SIG-M5 (cell line): ENCODE results near the gene MIB1.

Source experiments
- DNase-seq: peaks from one replicate; lab custom pipeline; 2025; lab: John Stamatoyannopoulos, UW

MIB1 gene

DNA sequence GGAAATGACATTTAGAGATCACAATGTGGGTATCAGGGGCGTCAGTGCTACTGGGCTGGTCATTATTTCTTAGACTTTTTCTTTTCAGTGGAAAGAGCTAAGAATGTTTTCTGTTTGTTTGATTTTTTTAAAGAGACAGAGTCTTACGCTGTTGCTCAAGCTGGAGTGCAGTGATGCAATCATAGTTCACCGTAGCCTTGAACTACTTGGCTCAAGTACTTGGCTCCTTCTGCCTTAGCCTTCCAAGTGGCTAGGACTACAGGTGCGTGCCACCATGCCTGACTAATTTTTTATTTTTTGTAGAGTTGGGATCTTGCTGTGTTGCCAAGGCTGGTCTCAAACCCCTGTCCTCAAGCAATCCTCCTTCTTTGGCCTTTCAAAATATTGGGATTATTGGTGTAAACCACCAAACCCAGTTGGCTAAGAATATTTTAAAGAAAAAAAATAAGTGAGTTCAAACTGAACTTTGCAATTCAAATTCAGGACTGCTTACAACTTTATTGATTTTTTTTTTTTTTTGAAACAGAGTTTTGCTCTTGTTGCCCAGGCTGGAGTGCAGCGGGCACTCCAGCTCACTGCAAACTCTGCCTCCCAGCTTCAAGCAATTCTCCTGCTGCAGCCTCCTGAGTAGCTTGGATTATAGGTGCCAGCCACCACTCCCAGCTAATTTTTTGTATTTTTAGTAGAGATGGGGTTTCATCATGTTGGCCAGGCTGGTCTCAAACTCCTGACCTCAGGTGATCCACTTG lies 154.2 kb downstream of the MIB1 start:
- no peak for DNase-seq

DNA sequence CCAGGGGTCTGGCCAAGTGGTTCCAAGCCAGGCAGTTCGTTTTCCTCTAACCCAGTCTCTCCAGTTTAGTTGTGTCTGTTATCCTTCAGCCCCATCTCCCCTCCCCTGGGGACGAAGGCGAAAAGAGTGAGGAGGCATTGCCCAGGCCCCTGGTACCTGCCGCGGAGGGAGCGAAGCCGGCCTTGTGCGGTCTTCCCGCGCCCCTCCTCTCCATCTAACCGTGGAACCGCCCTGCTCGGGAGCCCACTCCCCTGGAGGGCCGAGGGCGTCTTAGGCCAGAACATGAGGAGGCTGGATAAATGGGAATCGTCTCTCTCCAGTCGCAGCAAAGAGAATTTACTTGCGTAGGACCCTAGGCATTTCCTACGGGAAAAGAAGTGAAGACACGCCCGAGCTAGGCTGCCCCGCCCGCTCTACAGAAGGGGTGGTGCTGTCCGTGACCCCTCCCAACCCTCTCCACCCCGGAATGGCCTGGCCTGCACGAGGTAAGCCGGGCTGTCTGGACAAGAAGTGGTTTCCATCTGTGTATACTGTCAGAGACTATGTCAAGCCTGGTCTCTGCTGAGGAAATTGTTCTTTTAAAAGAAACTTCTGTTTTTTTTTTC lies 156.2 kb downstream of the MIB1 start:
- DNase-seq: no peak

DNA sequence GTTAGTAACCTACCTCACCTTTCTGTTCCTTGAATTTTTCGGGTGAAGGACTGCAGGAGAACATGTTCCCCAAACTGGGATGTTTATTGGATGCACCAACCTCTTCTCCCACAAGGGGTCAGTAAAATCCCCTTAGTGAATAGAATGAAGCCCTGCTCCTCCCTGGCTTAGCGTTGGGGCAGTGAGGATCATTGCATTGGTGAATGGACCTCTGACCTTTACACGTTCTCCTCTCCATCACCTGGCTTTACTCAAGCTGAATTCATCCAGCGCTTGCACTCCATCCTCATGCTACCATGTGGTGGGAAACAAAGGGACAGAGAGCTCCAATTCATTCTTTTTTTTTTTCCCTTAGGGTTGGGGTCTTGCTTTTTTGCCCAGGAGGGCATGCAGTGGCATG lies 157.2 kb downstream of the MIB1 start:
- no peak for DNase-seq

DNA sequence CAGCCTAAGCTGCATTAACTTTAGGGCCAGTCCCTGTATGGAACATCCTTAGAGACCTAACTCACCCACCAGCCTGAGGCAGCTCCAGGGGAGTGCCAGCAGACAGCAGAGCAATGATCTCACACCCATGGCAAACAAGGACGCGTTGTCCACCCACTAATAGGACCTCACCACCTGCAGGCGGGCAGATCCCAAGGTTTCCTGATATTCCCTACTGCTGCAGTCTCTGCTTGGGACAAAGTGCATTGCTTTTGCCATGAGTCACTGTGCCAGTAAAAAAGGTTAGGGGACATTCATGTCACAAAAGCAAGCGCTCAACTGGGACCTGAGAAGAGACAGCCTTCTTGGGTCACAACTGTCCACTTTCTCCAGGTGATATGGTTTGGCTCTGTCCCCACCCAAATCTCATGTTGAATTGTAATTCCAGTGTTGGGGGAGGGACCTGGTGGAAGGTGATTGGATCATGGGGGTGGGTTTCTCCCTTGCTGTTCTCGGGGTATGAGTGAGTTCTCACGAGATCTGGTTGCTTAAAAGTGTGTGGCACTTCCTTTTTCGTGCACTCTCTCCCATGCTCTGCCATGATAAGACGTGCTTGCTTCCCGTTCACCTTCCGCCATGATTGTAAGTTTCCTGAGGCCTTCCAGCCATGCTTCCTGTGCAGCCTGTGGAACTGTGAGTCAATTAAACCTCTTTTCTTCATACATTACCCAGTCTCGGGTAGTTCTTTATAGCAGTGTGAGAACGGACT lies 160.2 kb downstream of the MIB1 start:
- no peak for DNase-seq

DNA sequence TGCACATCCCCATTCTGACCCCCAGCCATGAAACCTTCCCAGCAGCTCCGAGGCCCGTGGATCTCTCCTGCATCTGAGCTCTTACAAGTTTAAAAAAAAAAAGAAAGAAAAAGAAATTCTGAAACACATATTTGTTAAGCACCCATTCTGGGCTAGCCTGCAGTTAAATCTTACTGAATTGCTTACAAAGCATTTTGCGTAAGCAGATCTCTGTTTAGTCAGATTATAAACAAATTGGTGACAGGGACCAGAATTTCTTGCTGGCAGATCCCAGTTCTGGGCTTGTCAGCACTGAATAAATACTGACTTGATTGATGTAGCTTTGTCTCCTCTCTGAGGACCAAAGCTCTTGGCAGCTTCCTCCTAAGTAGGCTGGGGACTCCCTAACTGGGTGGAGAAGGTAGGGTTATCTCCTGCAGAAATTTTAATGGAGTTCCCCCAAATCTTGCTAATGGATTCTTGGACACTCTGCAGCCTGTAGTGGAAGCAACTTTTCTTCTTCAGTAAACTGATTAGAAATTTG lies 160.9 kb downstream of the MIB1 start:
- DNase-seq: no peak

DNA sequence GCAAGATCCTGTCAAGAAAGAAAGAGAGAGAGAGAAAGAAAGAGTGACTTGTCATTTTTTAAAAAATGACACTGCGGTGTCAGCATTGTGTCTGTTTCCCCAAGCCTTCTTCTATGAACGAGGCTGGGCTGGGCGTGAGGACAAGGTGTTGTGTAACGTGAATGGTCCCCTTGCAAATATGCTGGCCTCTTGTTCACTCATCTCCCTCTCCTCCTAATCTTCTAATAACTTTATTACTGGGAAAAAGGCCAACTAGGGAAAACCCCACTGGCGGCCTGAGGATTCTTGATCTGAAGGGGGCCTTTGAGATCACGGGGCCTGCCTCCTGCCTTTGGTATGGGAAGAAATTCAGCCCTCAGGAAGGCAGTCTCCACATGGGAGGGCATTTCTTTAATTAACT lies 163.1 kb downstream of the MIB1 start:
- no peak for DNase-seq

DNA sequence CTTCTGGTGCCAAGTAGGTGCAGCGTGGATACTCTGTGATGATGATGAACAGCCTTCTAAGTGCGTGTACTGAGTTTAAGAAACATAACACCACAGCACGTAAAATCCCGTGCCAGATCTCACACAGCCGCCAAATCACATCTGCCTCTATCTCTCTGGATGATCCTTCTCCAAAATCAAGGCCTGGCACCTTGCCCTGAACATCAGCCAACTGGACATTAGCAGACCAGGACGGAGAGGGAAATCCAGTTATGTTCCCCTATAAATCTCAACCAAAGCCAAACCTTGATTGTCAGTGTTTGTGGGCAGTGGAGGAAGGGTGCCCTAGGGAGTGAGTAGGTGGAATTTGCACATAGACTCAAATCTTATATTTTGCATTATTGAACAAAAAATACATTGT lies 164.3 kb downstream of the MIB1 start:
- DNase-seq: no peak

DNA sequence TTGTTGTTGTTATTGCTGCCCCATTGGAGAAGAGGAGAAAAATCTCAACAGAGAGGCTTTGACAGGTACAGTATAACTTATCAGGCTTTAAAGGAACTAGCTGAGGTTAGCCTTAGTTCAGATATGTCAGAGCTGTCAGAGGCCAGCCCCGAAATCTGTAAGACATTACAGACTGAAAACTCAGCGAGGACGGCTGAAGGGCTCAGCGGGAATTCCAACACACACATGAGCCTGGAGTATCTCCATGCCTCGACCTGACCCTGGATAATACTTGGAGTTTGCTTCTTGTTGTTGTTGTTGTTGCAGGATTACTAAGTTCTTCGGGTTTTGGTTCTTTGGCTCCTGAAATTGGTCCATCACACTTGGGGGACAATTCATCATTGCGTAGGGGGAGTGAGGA lies 166.9 kb downstream of the MIB1 start:
- DNase-seq: no peak

DNA sequence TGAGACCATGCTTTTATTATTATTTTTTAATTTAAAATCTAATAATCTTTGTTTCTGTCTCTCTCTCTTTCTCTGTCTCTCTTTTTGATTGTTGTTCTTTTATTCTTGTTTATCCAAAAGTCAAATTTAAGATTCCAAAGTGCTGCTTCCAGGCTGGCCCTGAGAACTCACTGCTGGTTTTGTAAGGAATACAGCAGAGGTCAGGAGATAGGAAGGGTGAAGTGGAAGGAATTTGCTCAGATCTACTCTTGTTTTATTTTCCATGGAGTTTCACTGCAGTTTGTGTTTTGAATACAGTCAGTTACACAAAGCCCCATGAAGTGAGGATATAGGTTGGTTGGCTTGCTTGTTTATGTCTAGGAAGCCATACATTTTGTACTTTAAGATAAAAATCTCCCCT lies 168.1 kb downstream of the MIB1 start:
- DNase-seq: no peak

DNA sequence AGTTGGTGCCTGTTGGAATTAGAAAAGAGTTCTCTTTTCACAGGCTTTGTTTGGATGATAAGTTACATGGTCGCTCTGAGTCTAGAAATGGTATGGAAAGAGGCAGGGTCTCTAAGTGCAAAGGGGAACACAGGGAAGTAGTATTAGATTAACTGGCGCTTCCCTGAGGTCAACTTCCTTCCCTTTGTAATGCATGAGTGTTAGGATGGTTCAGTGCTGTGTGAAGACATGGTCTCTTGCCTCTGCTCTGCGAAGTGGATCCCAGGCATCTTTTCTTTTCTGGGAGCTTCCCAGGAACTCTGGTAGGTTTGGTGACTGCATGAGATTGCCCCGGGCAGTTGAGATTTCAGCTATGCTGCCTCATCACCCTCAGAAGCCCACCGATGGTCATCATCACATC lies 170.3 kb downstream of the MIB1 start:
- no peak for DNase-seq

DNA sequence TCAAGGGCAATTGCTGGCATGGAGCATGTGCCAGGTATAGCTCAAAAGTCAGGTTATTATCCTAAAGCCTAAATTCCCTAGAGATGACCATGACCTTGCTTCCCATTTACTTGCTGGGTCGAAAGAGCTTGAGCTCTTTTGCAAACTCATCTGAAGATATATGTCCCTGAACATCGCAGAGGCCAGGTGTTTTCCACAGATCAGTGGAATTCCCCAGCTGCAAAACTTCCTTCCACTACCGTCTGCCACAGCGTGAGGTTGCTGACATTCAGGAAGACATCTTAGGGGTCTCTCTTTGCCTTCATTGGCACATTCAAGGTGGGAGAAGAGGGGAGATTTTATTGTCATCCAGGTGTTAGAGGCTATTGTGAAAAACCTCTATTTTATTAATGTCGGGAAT lies 171.0 kb downstream of the MIB1 start:
- DNase-seq: no peak

DNA sequence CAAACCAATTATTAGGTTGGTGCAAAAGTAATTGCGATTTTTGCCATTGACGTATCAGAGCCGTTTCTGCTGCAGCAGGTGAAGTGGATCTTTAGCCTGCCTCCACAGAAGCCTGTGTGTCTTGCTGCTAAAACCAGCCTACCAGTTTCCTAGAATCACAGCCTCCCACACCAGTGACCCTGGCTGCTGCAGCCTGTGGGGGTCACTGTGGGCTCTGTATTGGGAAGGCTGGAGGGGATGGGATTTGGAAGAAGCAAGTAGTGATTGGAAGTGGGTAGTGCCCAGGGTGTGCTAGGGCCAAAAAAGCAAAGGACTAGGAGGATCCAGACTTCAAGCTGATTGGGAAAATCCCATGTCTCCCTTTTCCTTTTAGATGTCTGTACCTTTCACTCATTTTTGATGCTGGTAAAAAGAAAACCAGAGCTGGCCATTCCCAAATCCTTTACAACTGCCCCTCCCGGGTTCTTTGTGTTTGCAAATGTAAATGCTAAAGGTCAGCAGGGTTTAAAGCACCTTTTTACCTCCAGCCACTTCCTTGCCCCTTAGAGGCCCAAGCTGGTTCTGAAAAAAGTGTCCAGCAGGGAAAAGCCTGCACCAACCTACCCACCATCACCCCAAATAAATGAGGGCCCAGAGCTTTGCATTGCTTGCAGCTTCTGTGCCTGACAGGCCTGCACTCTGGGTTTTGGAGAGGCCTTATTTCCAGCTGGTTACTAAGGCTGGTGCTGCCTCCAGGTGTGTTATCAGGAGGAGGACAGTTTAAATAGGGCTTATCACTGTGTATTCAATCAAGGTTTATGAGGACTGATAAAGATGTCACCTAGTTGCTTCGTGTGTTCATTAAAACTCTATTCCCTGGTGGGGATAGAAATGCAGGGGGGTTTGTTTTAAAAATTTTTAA lies 172.0 kb downstream of the MIB1 start:
- no peak for DNase-seq

DNA sequence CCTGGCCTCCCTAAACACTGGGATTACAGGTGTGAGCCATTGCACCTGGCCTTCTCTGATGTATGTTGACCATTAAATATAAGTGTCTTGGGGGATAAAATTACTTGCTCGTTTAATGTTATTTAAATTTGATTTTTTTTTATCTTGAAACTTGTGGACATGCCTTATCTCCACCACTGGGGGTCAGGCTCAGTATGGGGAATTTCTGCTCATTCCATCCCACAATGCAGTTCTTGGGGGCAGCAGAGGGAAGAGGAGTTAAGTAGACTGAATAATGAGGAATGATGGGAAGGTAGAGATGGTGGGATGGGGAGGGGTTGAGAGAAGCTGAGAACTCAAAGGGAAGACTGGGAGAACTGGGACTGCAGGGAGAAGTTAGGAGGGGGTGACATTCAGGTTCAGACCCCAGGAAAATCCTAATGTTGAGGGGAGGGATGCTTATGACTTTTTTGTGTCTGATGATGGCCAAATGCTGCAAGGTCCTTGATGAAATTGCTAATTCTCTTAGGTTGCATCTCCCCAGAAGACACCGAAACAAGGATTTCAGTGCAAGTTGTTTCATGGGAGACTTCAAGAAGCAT lies 174.2 kb downstream of the MIB1 start:
- no peak for DNase-seq

DNA sequence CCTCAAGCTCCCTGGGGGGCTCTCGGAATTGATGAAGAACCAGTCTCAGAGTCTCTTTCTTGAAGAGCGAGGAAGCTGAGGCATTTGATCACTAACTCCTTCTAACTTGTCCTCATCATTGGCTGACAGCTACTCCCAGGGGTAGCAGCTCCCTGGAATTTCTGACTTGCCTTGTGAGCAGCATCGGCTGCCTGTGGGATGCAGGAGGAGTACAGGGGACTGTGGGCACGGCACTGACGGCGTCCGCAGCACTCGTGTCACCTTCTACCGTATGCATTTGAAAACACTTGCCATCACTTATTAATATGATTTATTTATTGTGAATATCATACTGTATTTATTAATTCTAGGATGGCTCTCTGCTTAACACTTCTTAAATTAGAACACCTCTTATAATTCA lies 175.0 kb downstream of the MIB1 start:
- no peak for DNase-seq

DNA sequence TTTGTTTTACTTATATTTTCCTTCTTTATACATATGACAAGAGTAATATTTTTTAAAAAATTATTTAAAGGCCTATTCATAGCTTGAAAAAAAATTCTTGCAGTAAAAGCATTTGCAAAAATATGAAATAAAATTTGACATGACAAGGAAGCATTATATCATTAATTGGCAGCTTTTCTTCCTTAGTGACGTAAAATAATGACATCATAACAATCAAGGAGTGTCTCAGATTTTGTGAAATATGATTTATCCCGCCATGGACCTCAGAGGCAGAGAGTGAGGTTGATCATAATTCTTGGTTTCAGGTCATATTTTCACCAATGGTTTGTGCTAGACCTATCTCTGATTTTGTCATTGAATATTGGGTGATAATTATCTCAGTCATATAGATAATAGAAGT lies 176.0 kb downstream of the MIB1 start:
- no peak for DNase-seq

DNA sequence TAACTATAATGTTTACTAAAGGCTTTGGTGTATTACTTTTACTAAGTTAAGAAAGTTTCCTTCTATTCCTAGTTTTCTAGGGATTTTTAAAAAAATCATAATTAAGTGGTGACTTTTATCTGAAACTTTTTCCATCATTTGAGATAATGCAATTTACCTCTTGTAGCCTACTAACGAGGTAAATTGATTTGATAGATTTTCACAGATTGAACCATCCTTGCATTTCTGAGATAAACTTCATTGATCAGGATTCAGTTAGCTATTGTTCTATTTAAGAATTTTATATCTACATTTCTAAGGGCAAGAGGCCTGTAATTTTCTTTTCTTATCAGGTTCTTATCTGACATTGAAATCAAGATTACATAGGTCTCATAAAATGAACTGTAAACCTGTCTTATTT lies 178.1 kb downstream of the MIB1 start:
- no peak for DNase-seq
